GM13977 (cell line): ENCODE results near the gene NINJ2.
"Not testable (repeated sequence)": the region's sequence is repeated elsewhere in the genome, so short reads cannot be mapped to it uniquely, and the experiment has no call there.

Experiments used
- DNase-seq: peaks from one replicate; pipeline ENCODE4 v3.0.0; 2012; ENCODE audit warnings: low spot score
- in situ Hi-C: fragments of 300-500 bp; cut with MboI; formaldehyde crosslinking; loops from one replicate; pipeline ENCODE4 v1.12.0; 2022; ENCODE audit warnings: low sequenced_read_pairs, low pct_unique_long_range_greater_than_20kb, mixed read lengths, inconsistent platforms; ENCODE audit not compliant: unreplicated experiment
- TF ChIP-seq, protein P1 (sequence below): IDR thresholded peaks from 2 replicates; pipeline ENCODE4 v1.5.1; 2012; ENCODE audit warnings: mild to moderate bottlenecking, control low read depth; ENCODE audit not compliant: insufficient read depth; ENCODE audit errors: extremely low read depth, missing control alignments

The NINJ2 gene

DNA sequence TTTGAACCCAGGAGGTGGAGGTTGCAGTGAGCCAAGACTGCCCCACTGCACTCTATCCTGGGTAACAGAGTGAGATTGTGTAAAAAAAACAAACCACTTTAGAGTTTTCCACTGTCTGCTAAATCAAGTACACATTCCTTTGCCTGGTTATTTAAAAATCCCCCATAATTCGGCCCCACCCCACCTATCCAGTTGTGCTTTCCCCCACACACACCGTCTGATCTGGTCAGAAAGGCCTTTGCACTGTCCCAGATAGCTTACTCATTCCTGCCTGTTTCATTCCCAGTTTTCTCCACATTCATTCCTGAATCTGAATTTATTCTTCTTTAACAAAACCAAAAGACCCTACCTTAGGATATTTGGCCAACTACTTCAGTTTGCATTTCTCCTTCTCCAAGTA, 29.5 kb downstream of the NINJ2 start:
- no peak for DNase-seq
- TF ChIP-seq, protein P1, sequence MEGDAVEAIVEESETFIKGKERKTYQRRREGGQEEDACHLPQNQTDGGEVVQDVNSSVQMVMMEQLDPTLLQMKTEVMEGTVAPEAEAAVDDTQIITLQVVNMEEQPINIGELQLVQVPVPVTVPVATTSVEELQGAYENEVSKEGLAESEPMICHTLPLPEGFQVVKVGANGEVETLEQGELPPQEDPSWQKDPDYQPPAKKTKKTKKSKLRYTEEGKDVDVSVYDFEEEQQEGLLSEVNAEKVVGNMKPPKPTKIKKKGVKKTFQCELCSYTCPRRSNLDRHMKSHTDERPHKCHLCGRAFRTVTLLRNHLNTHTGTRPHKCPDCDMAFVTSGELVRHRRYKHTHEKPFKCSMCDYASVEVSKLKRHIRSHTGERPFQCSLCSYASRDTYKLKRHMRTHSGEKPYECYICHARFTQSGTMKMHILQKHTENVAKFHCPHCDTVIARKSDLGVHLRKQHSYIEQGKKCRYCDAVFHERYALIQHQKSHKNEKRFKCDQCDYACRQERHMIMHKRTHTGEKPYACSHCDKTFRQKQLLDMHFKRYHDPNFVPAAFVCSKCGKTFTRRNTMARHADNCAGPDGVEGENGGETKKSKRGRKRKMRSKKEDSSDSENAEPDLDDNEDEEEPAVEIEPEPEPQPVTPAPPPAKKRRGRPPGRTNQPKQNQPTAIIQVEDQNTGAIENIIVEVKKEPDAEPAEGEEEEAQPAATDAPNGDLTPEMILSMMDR, result no peak
- in situ Hi-C loops, result no loop called here

DNA sequence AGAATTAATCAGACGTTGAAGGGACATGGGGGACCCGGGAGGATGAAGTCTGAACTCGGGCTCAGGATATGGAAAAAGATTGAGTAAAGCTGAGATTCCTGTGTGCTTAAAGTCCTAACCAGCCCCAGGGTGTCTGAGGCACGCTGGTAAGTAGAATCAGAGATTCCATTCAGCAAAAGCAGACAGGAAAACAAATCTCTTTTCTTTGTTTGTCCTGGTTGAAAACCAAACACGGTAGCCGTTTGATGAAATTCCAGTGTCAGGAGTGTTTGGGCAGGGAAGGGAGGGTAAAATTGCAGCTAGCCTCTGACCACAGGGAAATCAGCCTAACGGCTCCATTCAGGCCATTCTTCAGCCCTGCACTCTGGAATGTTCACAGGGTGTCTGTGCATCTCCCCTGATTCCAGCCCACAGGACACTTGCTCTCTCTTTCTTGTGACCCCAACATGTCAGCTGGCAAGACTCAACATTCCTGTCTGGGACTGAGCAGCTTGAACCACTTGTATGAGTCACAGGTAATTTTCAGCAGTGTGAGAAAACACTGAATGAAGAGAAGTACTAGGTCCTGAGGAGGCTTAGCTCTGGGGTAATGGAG, 31.0 kb downstream of the NINJ2 start:
- TF ChIP-seq, protein P1, result no peak
- in situ Hi-C loops, result no loop called here
- no peak for DNase-seq

DNA sequence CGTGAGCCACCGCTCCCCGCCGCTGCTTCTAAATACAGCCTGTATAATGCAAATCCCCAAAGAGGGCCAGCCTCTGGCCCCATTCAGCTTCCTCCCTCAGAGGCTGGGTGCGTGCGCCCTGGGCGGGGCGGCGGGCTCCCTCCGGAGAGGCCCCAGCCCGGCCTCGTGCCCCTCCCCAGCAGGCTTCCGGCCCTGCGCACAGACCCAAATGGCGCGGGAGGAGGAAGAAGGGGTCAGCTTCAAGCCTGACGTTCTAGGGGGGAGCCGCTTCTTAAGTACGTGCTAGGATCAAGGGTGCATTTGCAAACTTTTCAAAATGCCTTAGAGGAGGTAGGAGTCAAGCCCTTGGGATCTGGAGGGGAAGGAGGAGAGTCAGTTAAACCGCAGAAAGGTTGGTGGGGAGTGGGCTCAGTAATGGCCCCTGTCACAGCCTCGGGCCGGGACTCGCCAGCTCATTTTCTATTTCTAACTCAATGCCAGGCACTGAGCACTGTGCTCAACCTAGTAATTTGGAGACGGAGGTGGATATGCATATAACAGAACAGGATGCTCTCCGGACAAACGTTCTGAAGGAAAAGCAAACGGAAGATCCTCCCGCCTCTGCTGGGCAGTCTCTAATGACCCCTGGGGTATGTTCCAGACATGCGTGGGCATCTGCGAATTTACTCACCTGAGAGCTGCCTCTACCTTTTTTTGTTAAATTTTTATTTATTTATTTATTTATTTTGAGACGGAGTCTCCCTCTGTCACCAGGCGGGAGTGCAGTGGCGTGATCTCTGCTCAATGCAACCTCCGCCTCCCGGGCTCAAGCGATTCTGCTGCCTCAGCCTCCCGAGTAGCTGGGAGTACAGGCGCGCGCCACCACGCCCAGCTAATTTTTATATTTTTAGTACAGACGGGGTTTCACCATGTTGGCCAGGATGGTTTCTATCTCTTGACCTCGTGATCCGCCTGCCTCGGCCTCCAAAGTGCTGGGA, 32.3 kb downstream of the NINJ2 start:
- peak; percentile 80 for DNase-seq
- in situ Hi-C loops, result no loop called here
- TF ChIP-seq, protein P1, result no peak

DNA sequence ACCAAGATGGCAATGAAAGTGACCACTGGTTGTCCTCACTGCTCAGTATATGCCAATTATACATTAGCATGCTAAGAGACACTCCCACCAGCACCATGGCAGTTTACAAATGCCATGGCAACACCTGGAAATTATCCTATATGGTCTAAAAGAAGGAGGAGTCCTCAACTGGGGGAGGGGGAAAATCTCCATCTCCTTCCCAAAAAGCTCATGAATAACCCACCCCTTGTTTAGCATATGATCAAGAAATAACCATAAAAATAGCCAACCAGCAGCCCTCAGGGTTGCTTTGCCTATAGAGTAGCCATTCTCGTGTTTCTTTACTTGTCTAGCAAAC, 34.5 kb downstream of the NINJ2 start:
- DNase-seq, in situ Hi-C loops: not testable (repeated sequence)

DNA sequence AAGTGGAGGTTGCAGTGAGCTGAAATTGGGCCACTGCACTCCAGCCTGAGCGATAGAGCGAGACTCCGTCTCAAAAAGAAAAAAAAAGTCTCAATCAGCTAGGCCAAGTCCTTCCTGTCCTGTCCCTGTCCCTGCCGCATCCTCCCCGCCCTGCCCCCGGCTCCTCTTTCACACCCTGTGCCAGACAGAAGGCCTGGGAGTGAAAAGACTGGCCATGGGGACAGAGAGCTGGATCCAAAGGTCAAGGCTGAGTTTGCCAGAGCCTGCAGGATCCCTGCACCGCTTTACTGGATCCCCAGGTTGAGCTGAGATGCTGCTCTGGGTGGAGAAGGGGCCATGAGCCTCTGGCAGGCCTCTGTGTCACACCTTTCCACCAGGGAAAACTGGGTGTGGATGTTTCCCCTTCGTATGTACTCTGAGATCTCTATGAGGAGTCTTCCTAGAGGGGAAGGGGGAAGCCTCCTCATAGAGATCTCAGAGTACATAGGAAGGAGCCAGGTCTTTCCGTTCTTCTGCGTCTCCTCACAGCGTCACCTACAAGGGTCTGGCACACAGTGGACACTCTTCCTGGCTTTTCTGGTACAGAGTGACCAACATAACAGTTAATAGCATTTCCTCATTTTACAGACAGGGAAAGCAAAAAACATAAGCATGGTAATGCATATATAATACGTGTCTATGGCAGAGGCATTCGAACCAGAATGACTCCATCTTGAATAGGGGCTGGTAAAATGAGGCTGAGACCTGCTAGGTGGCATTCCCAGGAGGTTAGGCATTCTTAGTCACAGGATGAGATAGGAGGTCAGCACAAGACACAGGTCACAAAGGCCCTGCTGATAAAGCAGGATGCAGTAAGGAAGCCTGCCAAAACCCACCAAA, 35.1 kb downstream of the NINJ2 start:
- in situ Hi-C loops, result no loop called here
- no peak for DNase-seq
- TF ChIP-seq, protein P1, result no peak

DNA sequence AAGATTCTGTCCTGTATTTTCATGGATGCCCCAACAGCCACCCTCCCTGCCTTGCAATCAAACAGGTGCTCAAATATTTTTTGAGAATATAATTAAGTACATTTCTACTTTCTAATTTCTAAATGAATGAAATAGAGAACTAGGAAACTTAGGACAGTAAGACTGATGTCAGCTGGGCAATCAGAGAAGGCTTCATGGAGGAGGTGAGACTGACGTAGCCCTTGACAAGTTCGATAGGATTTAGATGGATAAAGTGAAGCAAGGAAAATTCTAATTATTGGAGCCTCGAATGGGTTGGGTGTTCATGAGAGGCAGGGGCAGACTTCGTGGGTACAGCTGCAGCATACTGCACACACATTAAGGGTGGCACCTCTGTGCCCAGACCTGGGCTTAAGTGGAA, 36.0 kb downstream of the NINJ2 start:
- in situ Hi-C loops, result no loop called here
- DNase-seq, result no peak
- TF ChIP-seq, protein P1, result no peak

DNA sequence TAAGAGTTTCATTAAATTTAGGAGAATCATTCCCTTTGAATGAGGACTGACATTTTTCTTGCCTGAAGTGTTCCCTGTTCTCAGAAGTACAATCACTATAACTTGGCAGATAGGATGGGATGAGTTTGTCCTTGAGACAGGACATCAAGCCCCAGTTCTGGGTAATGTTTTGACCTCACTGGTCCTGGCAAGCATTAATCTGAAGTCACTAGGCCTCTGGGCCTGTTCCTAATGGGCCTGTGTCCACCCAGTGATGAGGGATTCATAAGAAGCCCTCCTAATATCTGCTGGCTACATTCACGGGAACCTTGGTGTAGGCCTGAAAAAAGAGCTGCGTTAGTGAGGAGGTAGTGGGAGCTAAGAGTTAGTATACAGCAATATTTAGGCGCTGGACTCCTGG, 37.2 kb downstream of the NINJ2 start:
- no peak for DNase-seq
- in situ Hi-C loops, result no loop called here
- TF ChIP-seq, protein P1, result no peak
